Esophagus squamous epithelium (tissue), 4 donors: ENCODE data around the gene ATP10A.

Source experiments
- POLR2A ChIP-seq, 4 donors: fragments of 450-650 bp; IDR thresholded peaks; one replicate each; pipeline ENCODE4 v1.6.1; 2017; ENCODE audit warnings: antibody characterized with exemption in 4 of 4, mild to moderate bottlenecking in 4 of 4, moderate library complexity in 3 of 4
- TF ChIP-seq, protein P1 (sequence below), 6 experiments: fragments of 450-650 bp in 4 of 6; fragments of 200-600 bp in 2 of 6; sonication (generic) in 2 of 6; IDR thresholded peaks; one replicate each; pipeline ENCODE4 v1.5.1; 2016 to 2019; ENCODE audit warnings: antibody characterized with exemption in 6 of 6, mild to moderate bottlenecking in 4 of 6, moderate library complexity in 4 of 6

DNA sequence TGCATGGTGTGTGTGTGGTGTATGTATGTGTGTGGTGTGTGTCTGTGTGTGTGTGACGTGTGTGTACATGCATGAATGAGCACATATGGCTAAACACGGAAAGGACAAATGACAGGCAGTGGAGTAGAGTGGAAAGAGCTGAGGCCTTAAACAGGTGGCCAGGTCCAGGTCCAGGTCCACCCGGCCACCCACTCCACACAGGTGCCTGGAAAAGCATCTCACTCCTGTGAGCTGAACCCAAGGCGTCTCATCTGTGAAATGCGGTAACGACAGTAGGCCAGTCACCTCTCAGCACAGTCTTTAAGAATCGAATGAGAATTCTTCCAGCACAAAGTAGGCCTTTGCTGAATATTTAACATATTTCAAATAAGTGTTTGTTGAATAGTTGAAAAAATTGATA lies 58.7 kb downstream of the ATP10A start:
- TF ChIP-seq, protein P1, sequence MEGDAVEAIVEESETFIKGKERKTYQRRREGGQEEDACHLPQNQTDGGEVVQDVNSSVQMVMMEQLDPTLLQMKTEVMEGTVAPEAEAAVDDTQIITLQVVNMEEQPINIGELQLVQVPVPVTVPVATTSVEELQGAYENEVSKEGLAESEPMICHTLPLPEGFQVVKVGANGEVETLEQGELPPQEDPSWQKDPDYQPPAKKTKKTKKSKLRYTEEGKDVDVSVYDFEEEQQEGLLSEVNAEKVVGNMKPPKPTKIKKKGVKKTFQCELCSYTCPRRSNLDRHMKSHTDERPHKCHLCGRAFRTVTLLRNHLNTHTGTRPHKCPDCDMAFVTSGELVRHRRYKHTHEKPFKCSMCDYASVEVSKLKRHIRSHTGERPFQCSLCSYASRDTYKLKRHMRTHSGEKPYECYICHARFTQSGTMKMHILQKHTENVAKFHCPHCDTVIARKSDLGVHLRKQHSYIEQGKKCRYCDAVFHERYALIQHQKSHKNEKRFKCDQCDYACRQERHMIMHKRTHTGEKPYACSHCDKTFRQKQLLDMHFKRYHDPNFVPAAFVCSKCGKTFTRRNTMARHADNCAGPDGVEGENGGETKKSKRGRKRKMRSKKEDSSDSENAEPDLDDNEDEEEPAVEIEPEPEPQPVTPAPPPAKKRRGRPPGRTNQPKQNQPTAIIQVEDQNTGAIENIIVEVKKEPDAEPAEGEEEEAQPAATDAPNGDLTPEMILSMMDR (IDR thresholded peaks at IDR 0.05) = no peak
- TF ChIP-seq POLR2A (IDR thresholded peaks at IDR 0.05) = no peak
